ENCODE data around the gene AIRE. TPM values are rescaled to one million over a fixed set of nuclear protein-coding genes. Genes with fewer than 3 reads are reported as not detected.

Gene AIRE
- polyA plus RNA-seq, 4 donors: 0.19 to 1.2 (median 0.43) TPM

DNA sequence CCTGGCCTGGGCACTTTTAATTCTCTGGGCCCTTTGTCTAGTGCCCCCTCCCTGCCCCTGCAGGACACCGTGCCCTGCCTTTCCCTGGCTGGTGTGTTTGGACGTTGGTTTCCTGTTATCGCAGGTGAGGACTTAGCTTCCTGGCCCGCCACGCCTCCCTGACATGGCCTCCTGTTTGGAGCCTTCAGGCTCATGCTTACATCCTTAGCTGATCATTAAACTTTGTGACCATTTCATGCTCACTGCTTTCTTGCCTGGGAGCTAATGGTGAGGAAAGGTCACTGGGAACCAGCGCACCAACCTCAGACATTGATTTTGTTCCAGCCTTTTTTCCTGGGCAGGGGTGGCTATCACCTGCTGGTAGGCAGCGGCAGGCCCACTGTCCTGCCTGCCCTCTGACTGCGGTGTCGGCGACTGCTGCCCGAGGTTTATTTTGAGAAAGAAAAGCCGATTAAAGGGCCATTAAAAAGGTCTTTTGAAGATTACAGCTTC is 17.9 kb downstream of the AIRE start:
- no peak for DNase-seq (ENCODE audit: low read depth in 4 of 4, low spot score in 2 of 4)

DNA sequence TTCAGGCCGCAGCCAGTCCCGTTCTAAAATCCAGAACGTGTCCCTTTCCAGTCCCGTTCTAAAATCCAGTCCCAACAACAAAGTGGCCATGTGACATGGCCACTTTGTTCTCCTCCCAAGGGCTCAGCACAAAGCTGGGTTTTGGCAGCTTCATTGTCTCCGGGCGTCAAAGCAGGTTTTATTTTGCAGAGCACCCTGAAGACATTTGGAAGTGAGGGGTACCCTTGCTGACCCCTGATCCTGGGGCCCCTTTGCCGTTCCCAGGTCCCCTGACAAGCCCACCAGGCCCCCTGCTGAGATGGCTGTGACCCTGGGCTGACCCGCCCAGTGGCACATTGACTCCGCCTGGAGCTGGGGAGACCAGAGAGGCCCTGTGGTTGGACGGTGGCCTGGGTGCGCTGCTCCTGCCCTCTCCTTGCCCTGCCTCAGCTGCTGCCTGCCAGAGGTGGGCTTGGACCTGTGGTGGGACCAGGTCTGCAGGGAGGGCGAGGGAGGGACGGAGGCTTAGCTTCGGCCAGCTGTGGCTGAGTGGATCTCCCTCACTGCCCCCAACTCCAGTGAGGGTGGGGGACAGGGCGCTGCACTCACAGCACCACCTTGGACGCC is 18.4 kb downstream of the AIRE start:
- no peak for DNase-seq (ENCODE audit: low read depth in 4 of 4, low spot score in 2 of 4)

DNA sequence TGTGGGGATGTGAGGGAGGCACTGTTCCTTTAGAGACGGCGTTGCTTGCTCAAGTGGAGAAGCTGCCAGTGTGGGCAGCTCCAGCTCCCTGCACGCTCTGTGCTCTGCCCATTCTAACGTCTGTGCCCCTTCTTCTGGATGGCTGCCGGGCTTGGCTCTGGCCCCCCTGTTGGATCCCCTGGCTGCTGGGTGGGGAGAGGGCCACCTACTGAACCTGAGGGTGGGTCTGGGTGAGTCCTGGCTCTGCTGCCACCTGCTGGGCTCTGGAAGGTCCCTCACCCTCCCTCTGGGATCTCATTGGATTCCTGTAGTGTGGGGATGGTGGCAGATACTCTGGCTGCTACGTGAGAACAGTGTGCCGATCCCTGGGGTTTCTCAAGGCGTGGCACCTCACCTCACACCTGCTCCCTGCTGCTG is 19.2 kb downstream of the AIRE start:
- no peak for DNase-seq (ENCODE audit: low read depth in 4 of 4, low spot score in 2 of 4)

DNA sequence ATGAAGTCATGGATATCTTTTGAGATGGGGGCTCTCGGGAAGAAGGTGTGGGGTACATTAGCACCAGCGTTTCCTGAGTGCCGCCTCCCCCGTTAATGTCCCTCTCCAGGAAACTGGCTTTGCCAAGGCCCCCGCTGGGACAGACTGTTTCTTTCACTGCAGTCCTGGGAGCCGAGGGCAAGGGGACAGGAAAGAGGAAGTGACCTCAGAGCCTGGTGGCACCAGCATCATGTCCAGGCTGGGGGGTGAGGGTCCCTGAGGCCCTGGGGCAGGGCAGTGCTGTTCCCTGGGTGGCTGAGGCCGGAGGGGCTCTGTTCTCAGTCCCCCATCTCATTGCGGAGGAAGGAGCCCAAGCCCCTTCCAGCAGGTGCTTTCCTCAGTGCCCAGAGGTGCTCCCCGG is 20.0 kb downstream of the AIRE start:
- no peak for DNase-seq (ENCODE audit: low read depth in 4 of 4, low spot score in 2 of 4)

DNA sequence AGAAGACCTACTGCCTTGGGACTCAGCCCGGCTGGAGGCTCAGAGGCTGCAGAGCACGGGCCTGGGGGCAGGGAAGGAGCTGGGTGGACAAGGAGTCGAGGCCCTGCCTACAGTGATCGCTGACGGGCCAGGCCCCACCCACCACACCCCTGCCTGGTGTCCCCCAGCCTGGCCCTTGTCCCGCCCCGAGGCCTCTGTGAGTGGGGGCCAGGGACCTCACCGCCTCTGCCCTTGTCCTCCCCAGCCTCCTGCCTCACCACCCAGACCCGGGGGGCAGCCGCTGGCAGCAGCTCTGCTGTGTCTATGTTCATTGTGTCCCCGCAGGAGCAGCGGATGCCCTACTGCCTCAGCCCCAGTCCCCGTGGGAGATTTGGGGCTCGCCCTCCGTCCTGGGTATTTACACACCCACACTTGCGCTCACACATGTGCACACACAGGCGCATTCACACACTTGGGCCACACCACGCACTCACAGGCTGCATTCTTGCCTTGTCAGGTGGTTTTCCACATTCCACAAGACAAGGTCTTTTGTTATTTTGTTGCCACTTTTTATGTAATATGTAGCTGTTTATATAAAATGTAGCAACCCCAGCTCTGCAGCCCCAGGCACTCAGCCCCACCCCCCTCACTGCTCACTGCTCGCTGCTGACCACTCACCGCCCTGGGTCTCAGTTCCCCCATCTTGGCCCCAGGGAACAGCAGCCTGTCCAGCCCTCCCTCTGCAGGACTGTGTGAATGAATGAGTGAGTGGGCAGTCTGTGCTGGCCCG is 21.4 kb downstream of the AIRE start:
- DNase-seq (ENCODE audit: low read depth in 4 of 4, low spot score in 2 of 4): no peak

DNA sequence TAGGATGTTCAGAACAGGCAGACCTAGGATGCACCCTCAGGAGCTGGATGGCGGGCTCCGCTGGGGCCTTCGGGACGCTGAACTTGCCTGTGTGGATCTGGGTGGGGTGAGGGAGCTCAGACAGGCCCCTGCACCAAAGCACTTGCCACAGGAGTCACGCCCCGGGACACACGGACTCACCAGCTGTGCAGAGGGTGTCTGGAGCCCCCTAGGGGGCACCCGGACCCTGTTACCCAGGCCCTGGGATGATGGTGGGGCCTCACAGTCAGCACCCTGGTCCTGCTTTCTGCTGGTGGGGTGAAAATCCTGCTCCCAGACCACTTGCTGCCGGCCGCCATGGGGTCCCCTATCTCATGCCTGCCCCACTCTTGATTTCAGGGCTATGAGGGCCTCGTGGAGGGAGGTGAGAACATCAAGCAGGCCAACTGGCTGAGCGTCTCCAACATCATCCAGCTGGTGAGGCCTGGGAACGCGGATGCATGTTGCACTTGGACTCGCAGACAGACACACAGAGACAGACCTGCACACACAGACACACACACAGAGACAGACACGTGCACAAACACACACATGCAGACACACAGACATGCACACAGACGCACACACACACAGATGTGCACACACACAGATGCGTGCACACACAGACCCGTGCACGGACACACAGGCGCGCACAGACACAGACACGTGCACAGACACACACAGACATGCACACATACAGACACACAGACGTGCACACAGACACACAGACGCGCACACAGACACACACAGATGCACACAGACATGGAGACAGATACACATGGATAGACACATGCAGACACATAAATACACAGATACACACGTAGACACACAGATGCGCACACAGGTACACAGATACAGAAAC is 25.2 kb downstream of the AIRE start:
- DNase-seq (ENCODE audit: low read depth in 4 of 4, low spot score in 2 of 4): no peak

DNA sequence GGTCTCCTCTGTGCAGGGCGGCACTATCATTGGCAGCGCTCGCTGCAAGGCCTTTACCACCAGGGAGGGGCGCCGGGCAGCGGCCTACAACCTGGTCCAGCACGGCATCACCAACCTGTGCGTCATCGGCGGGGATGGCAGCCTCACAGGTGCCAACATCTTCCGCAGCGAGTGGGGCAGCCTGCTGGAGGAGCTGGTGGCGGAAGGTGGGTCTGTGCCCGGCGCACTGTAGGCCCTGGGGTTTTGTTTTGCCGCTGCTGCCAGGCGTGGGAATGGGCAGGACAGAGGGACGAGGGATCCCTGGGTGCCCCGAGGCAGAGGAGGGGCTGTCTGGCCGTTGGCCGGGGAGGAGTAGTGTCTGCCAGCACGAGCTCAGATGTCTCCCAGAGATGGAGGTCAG is 26.4 kb downstream of the AIRE start:
- no peak for DNase-seq (ENCODE audit: low read depth in 4 of 4, low spot score in 2 of 4)

DNA sequence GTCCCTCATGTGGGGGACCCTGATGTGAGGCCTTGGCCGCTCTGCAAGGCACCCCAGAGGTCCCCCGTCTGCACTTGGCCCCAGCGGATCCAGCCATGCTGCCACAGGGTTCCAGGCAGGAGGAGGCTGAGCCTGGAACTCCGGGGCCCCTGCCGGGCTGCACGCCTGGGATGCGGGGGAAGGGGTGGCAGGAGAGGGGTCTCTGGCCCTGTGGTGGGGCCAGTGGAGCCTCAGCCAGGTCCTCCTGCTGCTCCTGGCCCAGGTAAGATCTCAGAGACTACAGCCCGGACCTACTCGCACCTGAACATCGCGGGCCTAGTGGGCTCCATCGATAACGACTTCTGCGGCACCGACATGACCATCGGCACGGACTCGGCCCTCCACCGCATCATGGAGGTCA is 27.0 kb downstream of the AIRE start:
- no peak for DNase-seq (ENCODE audit: low read depth in 4 of 4, low spot score in 2 of 4)

DNA sequence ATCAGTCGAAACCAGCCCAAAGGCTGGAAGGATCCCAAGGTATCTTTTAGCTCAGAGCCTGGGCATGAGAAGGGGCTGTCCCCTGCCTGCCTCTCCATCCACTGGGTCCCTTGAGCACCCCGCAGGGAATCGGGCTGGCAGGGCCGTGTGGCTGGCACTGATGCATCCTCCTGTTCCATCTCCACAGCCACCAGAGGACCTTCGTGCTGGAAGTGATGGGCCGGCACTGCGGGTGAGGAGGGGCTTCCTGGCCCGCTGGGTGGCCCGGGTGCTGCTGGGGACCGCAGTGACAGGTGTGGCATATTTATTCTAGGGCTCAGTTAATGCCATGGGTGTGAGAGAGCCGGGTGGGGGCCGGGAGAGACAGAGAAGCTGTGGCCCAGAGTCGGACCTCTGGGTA is 27.8 kb downstream of the AIRE start:
- no peak for DNase-seq (ENCODE audit: low read depth in 4 of 4, low spot score in 2 of 4)

DNA sequence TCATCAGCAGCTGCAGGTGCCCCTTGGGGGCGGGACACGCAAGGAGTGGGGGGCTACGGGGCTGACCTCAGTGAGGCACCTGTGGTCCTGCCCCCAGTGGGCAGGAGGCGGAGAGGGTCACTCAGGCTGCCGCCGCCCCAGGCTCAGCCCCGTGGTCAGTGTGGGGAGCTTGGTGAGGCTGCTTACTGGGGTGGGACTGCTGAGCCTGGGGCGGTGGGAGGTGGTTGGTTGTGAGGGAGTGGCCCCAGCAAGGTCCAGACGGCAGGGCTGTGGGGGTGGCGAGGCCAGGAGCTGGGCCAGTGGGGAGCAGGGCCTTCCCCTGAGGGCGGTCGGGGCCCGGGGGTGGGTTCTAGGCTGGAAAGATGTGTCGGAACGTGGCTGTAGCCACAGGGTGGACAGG is 28.5 kb downstream of the AIRE start:
- DNase-seq (ENCODE audit: low read depth in 4 of 4, low spot score in 2 of 4): no peak

DNA sequence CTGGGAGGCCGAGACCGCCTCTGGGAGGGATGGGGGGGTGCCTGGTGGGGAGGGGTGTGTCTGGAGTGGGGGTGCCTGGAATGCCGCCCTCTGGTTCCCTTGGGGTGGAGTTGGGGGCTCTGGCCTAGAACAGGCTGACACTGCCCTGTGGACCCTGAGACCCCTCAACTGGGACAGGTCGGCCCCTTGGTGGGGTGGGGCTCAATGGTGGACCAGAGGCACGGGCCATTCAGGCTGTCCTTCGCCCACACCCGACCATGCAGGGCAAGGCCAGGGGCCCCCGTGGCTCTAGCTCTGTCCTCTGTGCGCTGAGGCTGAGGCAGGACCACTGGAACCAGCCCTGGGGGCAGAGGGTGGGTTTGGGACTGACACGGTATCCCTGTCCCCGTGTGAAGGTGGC is 28.9 kb downstream of the AIRE start:
- DNase-seq (ENCODE audit: low read depth in 4 of 4, low spot score in 2 of 4): no peak

DNA sequence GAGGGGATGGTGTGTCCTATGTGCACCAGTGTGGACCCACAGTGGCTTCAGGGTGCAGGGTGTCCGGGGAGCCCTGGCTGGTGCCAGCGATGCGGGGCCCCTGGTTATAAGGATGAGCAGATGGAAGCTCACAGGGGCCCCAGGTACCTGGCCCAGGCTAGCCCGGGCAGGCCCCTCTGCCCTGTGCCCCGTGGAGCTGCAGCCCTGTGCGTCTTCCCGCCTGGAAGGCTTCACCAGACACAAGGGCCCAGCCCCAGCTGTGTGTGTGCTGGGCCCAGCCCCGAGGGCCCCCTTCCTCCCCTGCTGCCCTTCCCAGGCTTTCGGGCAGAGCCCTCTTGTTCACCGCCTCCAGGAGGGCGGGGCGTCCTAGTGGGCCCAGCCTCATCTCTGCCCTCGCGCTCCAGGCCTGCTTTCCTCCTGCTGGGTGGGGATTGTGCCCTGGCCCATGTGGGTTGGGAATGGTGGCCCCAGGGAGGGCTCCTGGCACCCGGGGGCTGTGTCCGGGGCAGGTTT is 30.1 kb downstream of the AIRE start:
- no peak for DNase-seq (ENCODE audit: low read depth in 4 of 4, low spot score in 2 of 4)

DNA sequence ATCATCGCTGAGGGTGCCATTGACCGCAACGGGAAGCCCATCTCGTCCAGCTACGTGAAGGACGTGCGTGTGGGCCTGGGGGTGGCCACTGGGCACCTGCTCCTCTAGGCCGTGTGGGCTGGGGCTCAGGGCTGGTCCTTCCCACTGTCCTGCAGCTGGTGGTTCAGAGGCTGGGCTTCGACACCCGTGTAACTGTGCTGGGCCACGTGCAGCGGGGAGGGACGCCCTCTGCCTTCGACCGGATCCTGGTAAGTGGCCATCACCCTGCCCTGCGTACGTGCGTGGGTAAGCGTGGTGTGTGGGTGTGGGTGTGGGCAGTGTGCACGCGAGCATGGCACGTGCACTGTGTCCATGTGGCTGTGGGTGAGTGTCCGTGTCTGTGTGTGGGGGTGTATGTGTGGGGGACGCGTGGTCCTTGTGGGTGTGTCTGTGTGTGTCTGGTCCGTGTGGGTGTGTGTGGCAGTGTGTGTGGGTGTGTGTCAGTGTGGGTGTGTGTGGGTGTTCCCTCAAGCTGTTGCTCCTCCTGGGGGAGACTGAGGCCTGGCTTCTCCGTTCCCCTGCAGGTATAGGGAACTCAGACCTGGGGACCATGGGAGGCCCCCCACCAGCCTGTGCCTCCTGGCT is 30.7 kb downstream of the AIRE start:
- DNase-seq (ENCODE audit: low read depth in 4 of 4, low spot score in 2 of 4): no peak

DNA sequence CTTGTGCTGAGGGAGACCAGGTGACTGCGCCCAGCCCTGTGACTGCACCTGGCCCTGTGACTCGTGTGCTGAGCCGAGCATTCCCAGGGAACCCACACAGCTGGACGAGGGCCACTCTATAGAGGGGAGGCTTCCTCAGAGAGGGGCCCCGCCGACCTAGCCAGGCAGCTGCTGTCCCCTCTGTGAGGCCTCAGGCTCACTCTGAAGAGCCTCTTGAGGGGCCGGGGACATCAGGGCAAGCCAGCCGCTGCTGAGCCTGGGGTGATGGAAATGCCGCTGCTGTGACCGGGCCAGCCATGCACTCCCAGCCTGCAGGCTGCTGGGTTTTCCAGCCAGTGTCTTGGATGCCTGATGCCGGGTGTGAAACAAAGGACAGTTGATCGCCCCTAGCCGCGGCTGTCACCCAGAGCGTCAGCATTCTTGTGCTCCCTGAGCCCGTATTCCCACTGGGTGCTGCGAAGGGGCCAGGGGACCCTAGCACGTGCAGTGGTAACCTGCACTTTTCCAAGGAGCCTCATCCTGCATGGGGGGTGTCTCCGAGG is 31.6 kb downstream of the AIRE start:
- DNase-seq (ENCODE audit: low read depth in 4 of 4, low spot score in 2 of 4): no peak

DNA sequence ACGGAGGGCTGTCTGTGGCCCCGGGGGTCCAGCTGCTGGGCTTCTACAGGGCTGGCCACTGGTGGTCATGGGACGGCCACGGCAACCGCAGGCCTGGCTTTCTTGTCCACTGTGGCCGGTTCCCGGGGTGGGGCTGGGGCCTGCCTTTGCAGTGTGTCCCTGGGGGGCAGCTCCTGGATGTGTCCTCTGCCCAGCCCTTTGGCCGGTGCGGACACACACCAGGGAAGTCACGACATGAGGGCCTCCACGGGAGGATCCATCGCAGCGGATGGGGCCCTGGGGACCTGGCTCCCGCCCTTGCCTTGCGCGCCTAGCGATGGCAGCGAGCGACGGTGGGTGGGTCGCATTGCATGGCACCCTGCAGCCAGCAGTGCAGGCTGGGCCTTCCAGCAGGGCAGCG is 32.2 kb downstream of the AIRE start:
- no peak for DNase-seq (ENCODE audit: low read depth in 4 of 4, low spot score in 2 of 4)

DNA sequence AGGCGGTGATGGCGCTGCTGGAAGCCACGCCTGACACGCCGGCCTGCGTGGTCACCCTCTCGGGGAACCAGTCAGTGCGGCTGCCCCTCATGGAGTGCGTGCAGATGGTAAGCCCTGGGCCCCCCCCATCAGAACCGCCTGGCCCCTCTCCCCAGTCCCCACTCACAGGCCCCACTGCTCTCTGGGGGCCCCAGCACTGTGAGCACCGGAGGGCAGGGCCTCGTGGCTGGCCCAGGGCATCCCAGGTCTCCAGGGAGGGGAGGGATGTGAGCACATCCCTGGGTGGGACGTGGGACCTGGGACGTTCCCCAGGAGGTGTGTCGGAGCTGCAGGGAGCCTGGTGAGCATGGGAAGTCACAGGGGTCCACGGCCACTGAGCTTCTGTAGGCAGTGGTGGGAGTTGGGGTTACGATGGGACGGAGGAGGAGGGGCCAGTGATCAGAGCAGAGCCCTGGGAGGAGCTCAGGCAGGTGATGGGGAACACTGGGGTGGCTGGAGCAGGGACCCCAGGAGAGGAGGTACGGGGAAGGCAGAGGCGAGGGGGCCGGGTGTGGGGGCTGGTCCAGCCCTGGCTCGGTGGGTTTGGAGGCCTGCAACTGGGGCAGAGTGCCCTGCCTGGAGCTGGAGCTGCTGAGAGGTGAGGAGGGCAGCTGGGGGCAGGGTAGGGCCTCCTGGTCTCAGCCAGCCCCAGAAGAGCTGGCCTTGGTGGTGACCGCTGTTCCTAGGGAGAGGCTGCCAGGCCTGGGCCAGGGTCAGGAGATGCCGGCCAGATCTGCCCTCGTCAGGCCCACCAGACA is 33.0 kb downstream of the AIRE start:
- DNase-seq (ENCODE audit: low read depth in 4 of 4, low spot score in 2 of 4): no peak

DNA sequence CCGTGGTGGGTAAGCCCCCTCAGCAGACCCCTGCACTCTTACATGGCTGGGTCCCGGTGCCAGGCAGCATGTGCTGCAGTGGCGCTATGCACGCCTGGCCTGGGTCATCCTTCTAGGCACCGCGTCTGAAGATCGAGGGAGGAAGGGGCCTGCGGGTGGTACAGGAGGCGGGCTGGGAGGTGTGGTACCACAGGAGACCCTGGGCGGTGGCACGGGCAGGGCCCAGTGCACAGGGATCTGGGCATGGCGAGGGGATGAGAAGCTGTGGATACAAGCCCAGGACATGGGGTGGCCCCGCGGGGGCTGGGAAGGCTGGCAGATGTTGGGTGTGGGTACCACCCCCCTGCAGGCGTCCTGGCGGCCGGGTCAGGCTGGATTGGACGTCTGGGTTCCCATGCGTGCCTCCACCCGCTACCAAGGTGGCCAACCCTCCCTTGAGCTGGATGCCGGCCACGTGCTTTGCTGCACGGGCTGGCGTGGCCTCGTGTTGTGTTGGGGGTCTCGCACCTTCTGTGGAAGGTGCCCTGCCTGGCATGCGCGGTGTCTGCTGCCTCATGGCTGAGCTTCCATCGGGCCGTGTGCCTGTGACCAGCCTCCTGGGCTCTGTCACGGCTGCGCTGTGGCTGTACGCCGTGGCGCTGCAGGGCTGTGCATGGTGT is 33.9 kb downstream of the AIRE start:
- DNase-seq (ENCODE audit: low read depth in 4 of 4, low spot score in 2 of 4): no peak

DNA sequence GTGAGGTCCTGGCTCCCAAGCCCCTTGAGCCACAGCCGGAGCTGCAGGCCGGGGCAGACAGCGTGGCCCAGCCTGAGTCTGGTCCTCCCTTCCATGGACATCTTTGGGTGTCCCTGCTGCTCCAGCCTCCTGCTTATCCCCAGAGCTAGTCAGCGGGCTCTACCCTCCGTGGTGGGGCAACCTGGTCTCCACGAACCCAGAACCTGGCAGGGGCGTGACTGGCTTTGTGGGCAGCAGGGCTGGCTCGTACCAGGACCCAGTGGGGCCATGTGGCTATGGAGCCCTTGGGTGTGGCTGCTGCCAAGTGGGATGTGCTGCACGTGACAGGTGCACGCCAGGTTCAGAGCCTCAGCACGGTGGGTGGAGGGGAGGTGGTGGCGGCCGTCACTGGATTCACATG is 35.2 kb downstream of the AIRE start:
- DNase-seq (ENCODE audit: low read depth in 4 of 4, low spot score in 2 of 4): no peak

DNA sequence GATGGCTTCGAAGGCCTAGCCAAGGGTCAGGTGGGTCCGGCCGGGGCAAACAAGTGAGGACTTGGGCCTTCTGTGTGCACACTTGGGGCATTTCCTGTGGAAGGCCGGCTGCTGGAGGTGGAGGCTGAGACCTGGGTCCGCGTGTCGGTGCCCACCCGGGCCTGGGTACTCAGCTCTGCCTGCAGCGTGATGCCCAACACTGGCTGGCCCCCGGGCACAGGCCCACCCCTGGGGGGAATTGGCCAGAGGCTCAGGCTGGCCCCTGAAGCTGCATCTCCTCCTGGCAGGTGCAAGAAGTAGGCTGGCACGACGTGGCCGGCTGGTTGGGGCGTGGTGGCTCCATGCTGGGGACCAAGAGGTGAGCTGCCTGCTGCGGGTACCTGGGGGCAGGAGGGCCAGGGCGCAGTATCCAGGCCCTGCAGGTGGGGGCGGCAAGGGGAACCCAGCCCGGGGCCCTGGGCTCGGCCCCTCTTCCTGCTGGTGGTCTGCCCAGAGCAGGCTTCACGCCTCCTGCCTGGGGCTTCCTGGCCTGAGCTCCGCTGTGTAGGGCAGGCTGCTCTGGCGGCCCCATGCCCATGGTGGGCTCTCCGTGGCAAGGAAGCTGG is 36.3 kb downstream of the AIRE start:
- DNase-seq (ENCODE audit: low read depth in 4 of 4, low spot score in 2 of 4): no peak
